ENCODE measurements around the gene PLA2G2A. TPM values are rescaled to one million over a fixed set of nuclear protein-coding genes. Genes with fewer than 3 reads are reported as not detected.

Gene PLA2G2A
- total and polyA plus RNA-seq, 2 of the 8 experiments (the other 6 are each of a cell fraction or from before 2014, with no cell fraction given), result 0.69 to 3.7 TPM

DNA sequence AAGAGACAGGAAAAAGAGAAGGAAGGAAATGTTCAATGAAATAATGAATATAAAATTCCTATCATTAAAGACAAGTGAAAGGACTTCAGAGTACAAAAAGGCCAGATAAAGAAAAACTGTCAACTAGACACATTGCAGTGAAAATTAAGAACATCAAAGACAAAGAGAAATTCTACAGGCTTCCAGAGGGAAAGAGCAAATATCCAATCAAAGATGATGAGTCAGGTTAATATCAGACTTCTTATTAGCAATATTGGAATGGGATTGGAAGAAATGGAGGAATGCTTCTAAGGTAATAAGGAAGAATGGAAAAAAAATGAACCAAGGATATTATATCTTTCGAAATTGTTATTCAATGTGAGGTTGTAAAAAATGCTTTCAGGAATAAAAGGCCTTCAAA is 7.8 kb downstream of the PLA2G2A start:
- H2BK5ac ChIP-seq (ENCODE audit: low read depth, low read length), result no peak overlapping the region
- no peaks in the 10 kb centered on the region for H3K36me3 ChIP-seq (ENCODE audit: control insufficient read depth in 2 of 4, insufficient read depth in 4 of 4, low read length in 3 of 4)
- H3K79me2 ChIP-seq (ENCODE audit: control insufficient read depth in 1 of 2, insufficient read depth in 2 of 2, low read length in 2 of 2), result no peaks in the 10 kb centered on the region
- no peak overlapping the region for H4K91ac ChIP-seq (replicated peaks; ENCODE audit: insufficient read length, low read length)
- H3K27me3 ChIP-seq (replicated peaks in 1 of 4; ENCODE audit: control insufficient read depth in 3 of 4, extremely low read depth in 1 of 4, insufficient read depth in 3 of 4, low read length in 3 of 4), result no peaks in the 10 kb centered on the region
- H3K14ac ChIP-seq (ENCODE audit: insufficient read length), result no peak overlapping the region
- FAIRE-seq (no peak), DNase-seq (ENCODE audit: low read depth in 1 of 2, low spot score in 2 of 2) (no peak)
- H3K4me2 ChIP-seq (ENCODE audit: insufficient read depth in 1 of 2, low read depth in 2 of 2, low read length in 2 of 2), result no peak overlapping the region
- CTCF ChIA-PET (ENCODE audit: partially characterized antibody), result no interaction called here
- WGBS, 2 experiments (ENCODE audit: extremely low coverage in 1 of 2, insufficient coverage in 1 of 2, insufficient read length in 1 of 2, insufficient replicate concordance in 2 of 2, low coverage in 1 of 2, low lambda C conversion rate in 2 of 2, missing lambda C conversion rate in 1 of 2), result 80% methylated on average over 1 of the region's 1 CpG; no CpG with 5 or more reads in 1 of the 2 experiments
- H4K8ac ChIP-seq (ENCODE audit: extremely low read depth, insufficient read depth, low read length), result no peak overlapping the region
- POLR2A ChIA-PET (ENCODE audit: partially characterized antibody), result no interaction called here
- TF ChIP-seq BRCA1 (IDR thresholded peaks at IDR 0.05; ENCODE audit: low read depth, low read length) (no peak), SRF (IDR thresholded peaks at IDR 0.05; ENCODE audit: low read depth, low read length) (no peak), RAD21 (IDR thresholded peaks at IDR 0.05 in 1 of 2, conservative IDR thresholded peaks at IDR 0.05 in 1 of 2; ENCODE audit: low read depth in 2 of 2, low read length in 2 of 2) (no peak), TAF7 (optimal IDR thresholded peaks at IDR 0.05; ENCODE audit: borderline replicate concordance, low read depth, low read length) (no peak), SIX5 (IDR thresholded peaks at IDR 0.05; ENCODE audit: low read depth, low read length) (no peak), TBP (IDR thresholded peaks at IDR 0.05; ENCODE audit: low read depth, low read length) (no peak), CBX5 (IDR thresholded peaks at IDR 0.05; ENCODE audit: low read depth, low read length) (no peak), NANOG (IDR thresholded peaks at IDR 0.05; ENCODE audit: insufficient read depth, low read depth, low read length, poor library complexity, severe bottlenecking) (no peak), NRF1 (IDR thresholded peaks at IDR 0.05; ENCODE audit: low read depth, low read length) (no peak)
- no peaks in the 10 kb centered on the region for H3K9me3 ChIP-seq (ENCODE audit: insufficient read depth in 2 of 2, low read depth in 1 of 2, low read length in 1 of 2)
- H3K27ac ChIP-seq (ENCODE audit: low read depth, low read length), result no peak overlapping the region
- no peaks in the 10 kb centered on the region for H4K20me1 ChIP-seq (replicated peaks in 1 of 2; ENCODE audit: control insufficient read depth in 1 of 2, insufficient read depth in 2 of 2, low read length in 2 of 2)
- H3K23me2 ChIP-seq (ENCODE audit: low read depth, low read length), result no peaks in the 10 kb centered on the region
- H3K4me1 ChIP-seq (replicated peaks in 1 of 4; ENCODE audit: control insufficient read depth in 3 of 4, insufficient read depth in 4 of 4, low read length in 3 of 4), result peaks cover 0 to 8% (median 0%) of the 10 kb centered on the region in 4 experiments; a peak in 2 of 7 replicates
- H3K18ac ChIP-seq (ENCODE audit: extremely low read depth, low read length), result no peak overlapping the region
- no peak overlapping the region for H2AFZ ChIP-seq (ENCODE audit: low read length)
- no peak overlapping the region for H2BK15ac ChIP-seq (ENCODE audit: low read length)
- H4K5ac ChIP-seq (ENCODE audit: insufficient read length, low read depth, low read length), result no peak overlapping the region
- no peaks in the 10 kb centered on the region for H3K79me1 ChIP-seq (ENCODE audit: low read depth, low read length)
- no peak overlapping the region for H3K4me3 ChIP-seq (ENCODE audit: extremely low read depth in 1 of 4, insufficient read depth in 2 of 4, low read depth in 3 of 4, low read length in 4 of 4)
- no peak overlapping the region for H3K23ac ChIP-seq (ENCODE audit: insufficient read length)
- H3K9ac ChIP-seq (replicated peaks in 1 of 4; ENCODE audit: extremely low read depth in 1 of 4, low read depth in 3 of 4, low read length in 3 of 4), result no peak overlapping the region
- no peak overlapping the region for H2BK20ac ChIP-seq (ENCODE audit: low read length)
- H3K56ac ChIP-seq (replicated peaks; ENCODE audit: insufficient read length, low read depth, low read length), result no peak overlapping the region
- no peak overlapping the region for H2AK5ac ChIP-seq (ENCODE audit: low read depth, low read length)
- H3K4ac ChIP-seq (replicated peaks; ENCODE audit: insufficient read length, low read depth, low read length), result no peak overlapping the region
- no peak overlapping the region for H2BK12ac ChIP-seq (ENCODE audit: low read depth, low read length)
- no peak overlapping the region for H2BK120ac ChIP-seq (replicated peaks; ENCODE audit: low read depth, low read length)
